Keratinocyte (primary cell): Measurements from ENCODE around the gene AFAP1L2. TPM values are rescaled to one million over a fixed set of nuclear protein-coding genes. Genes with fewer than 3 reads are reported as not detected.

Experiments
- DNase-seq: peaks from one replicate; pipeline ENCODE4 v3.0.0-alpha.2; 2011; ENCODE audit warnings: low read depth, missing footprints, low spot score
- FAIRE-seq: peaks from 2 replicates; lab custom pipeline; 2011; peaks lifted over from hg19 to GRCh38; lab: Jason Lieb, UNC
- H2AFZ ChIP-seq: 2 replicates; pipeline ENCODE4 v1.6.0; 2012; ENCODE audit warnings: low read length, control low read depth, inconsistent platforms; ENCODE audit not compliant: control insufficient read depth
- H3K27ac ChIP-seq: 2 replicates; pipeline ENCODE4 v1.5.1; 2011; ENCODE audit warnings: low read length; ENCODE audit not compliant: control insufficient read depth, insufficient read depth
- H3K27me3 ChIP-seq: 3 replicates; pipeline ENCODE4 v1.6.0; 2011; ENCODE audit warnings: low read length; ENCODE audit not compliant: control insufficient read depth, insufficient read depth; ENCODE audit errors: extremely low read depth
- H3K36me3 ChIP-seq, 2 experiments: 2 replicates in 1 of 2; 3 replicates in 1 of 2; pipeline ENCODE4 v1.5.1; 2011; ENCODE audit warnings: low read length in 2 of 2, mild to moderate bottlenecking in 1 of 2; ENCODE audit not compliant: control insufficient read depth in 2 of 2, insufficient read depth in 2 of 2; ENCODE audit errors: extremely low read depth in 1 of 2
- H3K4me1 ChIP-seq: 3 replicates; pipeline ENCODE4 v1.5.1; 2011; ENCODE audit warnings: low read length; ENCODE audit not compliant: control insufficient read depth, insufficient read depth; ENCODE audit errors: extremely low read depth
- H3K4me2 ChIP-seq: 3 replicates; pipeline ENCODE4 v1.6.0; 2011; ENCODE audit warnings: low read depth, low read length; ENCODE audit not compliant: control insufficient read depth, insufficient read depth; ENCODE audit errors: extremely low read depth
- H3K4me3 ChIP-seq, 3 experiments: fragments of 200-600 bp in 1 of 3; sonication (generic) in 1 of 3; 2 replicates in 2 of 3; 3 replicates in 1 of 3; pipeline ENCODE4 v1.5.1; 2011 to 2016; ENCODE audit warnings: low read length in 3 of 3, mild to moderate bottlenecking in 3 of 3, control low read depth in 2 of 3, inconsistent platforms in 1 of 3, low read depth in 1 of 3, mixed read lengths in 1 of 3, mixed run types in 1 of 3, moderate library complexity in 1 of 3; ENCODE audit not compliant: control insufficient read depth in 2 of 3, insufficient read depth in 2 of 3; ENCODE audit errors: extremely low read depth in 1 of 3
- H3K79me2 ChIP-seq: 2 replicates; pipeline ENCODE4 v1.6.0; 2012; ENCODE audit warnings: low read length; ENCODE audit not compliant: control insufficient read depth, insufficient read depth
- H3K9ac ChIP-seq: 3 replicates; pipeline ENCODE4 v1.6.0; 2011; ENCODE audit warnings: low read length; ENCODE audit not compliant: control insufficient read depth, insufficient read depth; ENCODE audit errors: extremely low read depth
- H3K9me1 ChIP-seq: 3 replicates; pipeline ENCODE4 v1.6.0; 2011; ENCODE audit warnings: low read length; ENCODE audit not compliant: control insufficient read depth, insufficient read depth; ENCODE audit errors: extremely low read depth
- H3K9me3 ChIP-seq: 2 replicates; pipeline ENCODE4 v1.5.1; 2012; ENCODE audit warnings: low read depth, low read length; ENCODE audit not compliant: control insufficient read depth
- H4K20me1 ChIP-seq: 3 replicates; pipeline ENCODE4 v1.6.0; 2011; ENCODE audit warnings: low read length; ENCODE audit not compliant: control insufficient read depth, insufficient read depth; ENCODE audit errors: extremely low read depth
- CTCF ChIP-seq, 3 experiments: IDR thresholded peaks in 1 of 3; conservative IDR thresholded peaks in 1 of 3; optimal IDR thresholded peaks in 1 of 3; 2 replicates in 2 of 3; 3 replicates in 1 of 3; pipeline versions ENCODE3 to v1.5.1; 2011; ENCODE audit warnings: low read length in 3 of 3, mild to moderate bottlenecking in 3 of 3, moderate library complexity in 2 of 3, control low read depth in 1 of 3, inconsistent platforms in 1 of 3; ENCODE audit not compliant: insufficient read depth in 2 of 3; ENCODE audit errors: extremely low read depth in 1 of 3
- EZH2 ChIP-seq: IDR thresholded peaks from one replicate; pipeline ENCODE4 v1.6.1; 2012; ENCODE audit warnings: inconsistent platforms, mild to moderate bottlenecking, low read length, moderate library complexity
- dilution Hi-C: fragments of 300-500 bp; cut with MboI; formaldehyde crosslinking; loops from one replicate; pipeline ENCODE4 v1.7.0; 2020; ENCODE audit warnings: low sequenced_read_pairs; ENCODE audit not compliant: extremely low pct_ligation_motif_present
- polyA plus RNA-seq, 5 experiments: library from polyadenylated mRNA; depleted of rRNA in 3 of 5; stranded (reverse) in 3 of 5; stranded (forward) in 1 of 5; unstranded in 1 of 5; fragments of >200 nt; gene quantifications; 1 replicate in 1 of 5; 2 replicates in 3 of 5; 3 replicates in 1 of 5; pipeline versions ENCODE4 v1.2.1 to v1.2.3, GENCODE V29; 2011 to 2012; ENCODE audit warnings: missing spikeins in 2 of 5, low read depth in 1 of 5, low replicate concordance in 1 of 5

Gene AFAP1L2
- polyA plus RNA-seq, 1 donor (not counting 4 experiments of a cell fraction or from before 2014, with no cell fraction given) = 40.4 TPM

DNA sequence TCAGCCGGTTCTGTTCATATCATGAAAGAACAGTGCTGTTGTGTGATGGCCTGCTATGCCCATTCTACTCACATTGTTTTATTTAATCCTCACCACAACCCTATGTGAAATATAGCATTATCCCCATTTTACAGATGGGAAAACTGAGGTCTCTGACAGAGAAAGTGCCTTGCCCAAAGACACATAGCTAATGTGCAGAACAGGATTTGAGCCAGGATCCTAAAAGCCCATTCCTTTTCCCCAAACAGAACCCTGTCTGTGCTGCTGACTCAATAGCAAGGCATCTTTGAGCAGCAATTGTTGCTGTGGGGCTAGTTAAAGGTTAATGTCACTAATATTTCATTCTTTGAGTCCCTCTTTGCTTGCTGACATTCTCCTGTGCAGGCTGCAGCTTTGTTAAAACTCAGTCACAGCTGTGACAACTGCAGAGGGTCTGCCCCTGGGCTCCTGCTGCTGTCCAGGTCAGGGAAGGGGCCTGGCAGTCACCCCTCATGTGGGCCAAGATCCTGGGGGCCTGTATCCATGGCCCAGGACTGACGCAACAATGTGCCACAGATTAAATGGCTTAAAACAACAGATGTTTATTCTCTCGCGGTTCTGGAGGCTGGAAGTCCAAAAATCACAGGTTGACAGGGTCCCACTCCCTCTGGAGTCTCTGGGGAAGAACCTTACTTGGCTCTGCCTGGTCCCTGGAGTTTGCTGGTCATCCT, 40.4 kb downstream of the AFAP1L2 start:
- TF ChIP-seq EZH2 = no peak
- no peak for TF ChIP-seq CTCF (optimal IDR thresholded peaks at IDR 0.05 in 1 of 3, IDR thresholded peaks at IDR 0.05 in 1 of 3, conservative IDR thresholded peaks at IDR 0.05 in 1 of 3; ENCODE audit: extremely low read depth in 1 of 3, insufficient read depth in 2 of 3, low read length in 3 of 3)
- H3K4me1 ChIP-seq = peaks cover 17% of the 10 kb centered on the region
- H3K9ac ChIP-seq = no peak overlapping the region
- H3K4me2 ChIP-seq = no peak overlapping the region
- DNase-seq (no peak), FAIRE-seq (peak; percentile 44)
- dilution Hi-C loops = no loop called here
- H3K9me1 ChIP-seq = peaks cover 3% of the 10 kb centered on the region
- H4K20me1 ChIP-seq = no peaks in the 10 kb centered on the region
- H3K79me2 ChIP-seq = peaks cover 46% of the 10 kb centered on the region
- no peak overlapping the region for H3K4me3 ChIP-seq
- peaks cover 4 to 10% of the 10 kb centered on the region in 2 experiments for H3K36me3 ChIP-seq
- no peaks in the 10 kb centered on the region for H3K27me3 ChIP-seq
- no peaks in the 10 kb centered on the region for H3K9me3 ChIP-seq
- no peak overlapping the region for H2AFZ ChIP-seq
- H3K27ac ChIP-seq = no peak overlapping the region

GRCh38 chr10:114362826-114363355, 41.4 kb downstream of the AFAP1L2 start:
- Histone ChIP-seq H2AFZ (no peak overlapping the region), H3K36me3 (peaks cover 4 to 10% of the 10 kb centered on the region in 2 experiments), H3K4me1 (peaks cover 11% of the 10 kb centered on the region), H3K9ac (no peak overlapping the region), H3K9me3 (no peaks in the 10 kb centered on the region), H3K9me1 (peaks cover 3% of the 10 kb centered on the region), H3K79me2 (peaks cover 39% of the 10 kb centered on the region), H3K27me3 (no peaks in the 10 kb centered on the region), H3K4me3 (no peak overlapping the region), H3K27ac (no peak overlapping the region), H3K4me2 (no peak overlapping the region), H4K20me1 (no peaks in the 10 kb centered on the region)
- no peak for TF ChIP-seq CTCF (optimal IDR thresholded peaks at IDR 0.05 in 1 of 3, IDR thresholded peaks at IDR 0.05 in 1 of 3, conservative IDR thresholded peaks at IDR 0.05 in 1 of 3; ENCODE audit: extremely low read depth in 1 of 3, insufficient read depth in 2 of 3, low read length in 3 of 3)
- TF ChIP-seq EZH2 = no peak
- no peak for DNase-seq
- no peak for FAIRE-seq
- dilution Hi-C loops = no loop called here
